Body of pancreas (tissue), 4 donors: ENCODE data around the gene CACNG3.

ENCODE experiments used
- CTCF ChIP-seq, 7 experiments: fragments of 450-650 bp in 4 of 7; fragments of 200-600 bp in 3 of 7; sonication (generic) in 3 of 7; IDR thresholded peaks; one replicate each; pipeline ENCODE4 v1.5.1; 2016 to 2019; ENCODE audit warnings: antibody characterized with exemption in 7 of 7
- POLR2A ChIP-seq, 3 donors: fragments of 450-650 bp; IDR thresholded peaks; one replicate each; pipeline ENCODE4 v1.6.1; 2016; ENCODE audit warnings: antibody characterized with exemption in 3 of 3, mild to moderate bottlenecking in 2 of 3

- TF ChIP-seq POLR2A (IDR thresholded peaks at IDR 0.05) = no peak
- TF ChIP-seq CTCF (IDR thresholded peaks at IDR 0.05) = no peak
These were observed 21.4 kb upstream of the CACNG3 start for GRCh38 chr16:24234737-24235136.
